ENCODE measurements around the gene PRSS33.

PRSS33 gene

DNA sequence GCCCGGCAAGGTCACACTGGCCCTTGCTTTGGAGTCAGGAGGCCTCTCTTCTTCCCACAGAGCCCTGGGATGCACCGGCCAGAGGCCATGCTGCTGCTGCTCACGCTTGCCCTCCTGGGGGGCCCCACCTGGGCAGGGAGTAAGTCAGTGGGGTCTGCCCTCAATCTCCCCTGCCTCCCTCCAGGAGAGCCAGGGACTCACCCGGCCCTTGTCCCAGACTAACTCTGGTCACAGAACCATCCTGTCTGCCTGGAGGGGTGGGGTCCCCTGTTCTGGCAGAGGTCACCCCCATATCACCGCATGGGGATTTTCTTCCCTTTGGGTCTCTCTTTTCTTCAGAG, 43.0 kb upstream of the PRSS33 start:
- TF ChIP-seq, protein P1, sequence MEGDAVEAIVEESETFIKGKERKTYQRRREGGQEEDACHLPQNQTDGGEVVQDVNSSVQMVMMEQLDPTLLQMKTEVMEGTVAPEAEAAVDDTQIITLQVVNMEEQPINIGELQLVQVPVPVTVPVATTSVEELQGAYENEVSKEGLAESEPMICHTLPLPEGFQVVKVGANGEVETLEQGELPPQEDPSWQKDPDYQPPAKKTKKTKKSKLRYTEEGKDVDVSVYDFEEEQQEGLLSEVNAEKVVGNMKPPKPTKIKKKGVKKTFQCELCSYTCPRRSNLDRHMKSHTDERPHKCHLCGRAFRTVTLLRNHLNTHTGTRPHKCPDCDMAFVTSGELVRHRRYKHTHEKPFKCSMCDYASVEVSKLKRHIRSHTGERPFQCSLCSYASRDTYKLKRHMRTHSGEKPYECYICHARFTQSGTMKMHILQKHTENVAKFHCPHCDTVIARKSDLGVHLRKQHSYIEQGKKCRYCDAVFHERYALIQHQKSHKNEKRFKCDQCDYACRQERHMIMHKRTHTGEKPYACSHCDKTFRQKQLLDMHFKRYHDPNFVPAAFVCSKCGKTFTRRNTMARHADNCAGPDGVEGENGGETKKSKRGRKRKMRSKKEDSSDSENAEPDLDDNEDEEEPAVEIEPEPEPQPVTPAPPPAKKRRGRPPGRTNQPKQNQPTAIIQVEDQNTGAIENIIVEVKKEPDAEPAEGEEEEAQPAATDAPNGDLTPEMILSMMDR (IDR thresholded peaks at IDR 0.05; ENCODE audit: low read length, missing control alignments) = no peak
- H3K4me3 ChIP-seq (replicated peaks; ENCODE audit: low read depth, low read length) = no peak overlapping the region
- no peak for DNase-seq (ENCODE audit: low read depth)

DNA sequence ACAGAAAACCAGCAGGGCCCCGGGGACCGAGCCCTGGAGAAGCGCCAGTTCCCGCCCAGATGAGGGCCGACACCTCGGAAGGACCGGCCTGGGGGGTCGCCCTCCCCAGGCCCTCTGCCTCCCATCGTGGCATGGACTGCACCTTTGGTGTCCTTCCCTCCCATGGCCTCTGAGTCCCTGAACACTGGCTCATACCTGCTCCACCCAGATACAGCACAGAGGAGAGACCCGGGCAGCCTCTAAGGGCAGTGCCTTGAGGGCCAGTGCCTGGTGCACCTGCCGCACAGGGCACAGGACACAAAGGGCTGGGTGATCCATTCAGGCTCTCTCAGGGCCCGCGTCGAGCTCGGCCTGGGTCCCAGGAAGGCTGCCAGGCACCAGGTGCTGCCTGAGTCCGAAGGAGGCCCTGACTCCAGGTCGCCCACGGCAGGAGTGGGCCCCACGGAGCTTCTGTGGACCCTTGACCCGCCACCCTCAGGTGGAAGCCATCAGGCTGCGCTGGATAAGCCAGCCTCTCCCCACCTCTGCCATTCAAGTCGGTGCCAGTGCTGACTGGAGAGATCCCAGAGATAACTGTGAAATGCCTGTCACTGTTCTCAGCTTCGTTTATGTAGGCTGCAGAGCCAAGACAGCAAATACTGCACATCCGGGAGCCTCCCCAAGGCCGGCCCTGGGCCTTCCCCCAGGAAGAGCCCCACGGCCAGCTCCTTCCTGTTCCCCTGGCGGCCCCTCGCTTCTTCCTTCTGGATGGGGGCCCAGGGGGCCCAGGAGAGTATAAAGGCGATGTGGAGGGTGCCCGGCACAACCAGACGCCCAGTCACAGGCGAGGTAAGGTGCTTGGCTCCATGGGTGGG, 42.4 kb upstream of the PRSS33 start, which contains the start of gene ZG16B:
ZG16B (plus strand) TSS at position 803 of the 854 bp plus-strand sequence. CDS start 139 bp downstream, outside the sequence.
- peak; percentile 18 for DNase-seq (ENCODE audit: low read depth)
- TF ChIP-seq, protein P1 (IDR thresholded peaks at IDR 0.05; ENCODE audit: low read length, missing control alignments) = no peak
- no peak within 1 kb of the TSS for H3K4me3 ChIP-seq (replicated peaks; ENCODE audit: low read depth, low read length)

DNA sequence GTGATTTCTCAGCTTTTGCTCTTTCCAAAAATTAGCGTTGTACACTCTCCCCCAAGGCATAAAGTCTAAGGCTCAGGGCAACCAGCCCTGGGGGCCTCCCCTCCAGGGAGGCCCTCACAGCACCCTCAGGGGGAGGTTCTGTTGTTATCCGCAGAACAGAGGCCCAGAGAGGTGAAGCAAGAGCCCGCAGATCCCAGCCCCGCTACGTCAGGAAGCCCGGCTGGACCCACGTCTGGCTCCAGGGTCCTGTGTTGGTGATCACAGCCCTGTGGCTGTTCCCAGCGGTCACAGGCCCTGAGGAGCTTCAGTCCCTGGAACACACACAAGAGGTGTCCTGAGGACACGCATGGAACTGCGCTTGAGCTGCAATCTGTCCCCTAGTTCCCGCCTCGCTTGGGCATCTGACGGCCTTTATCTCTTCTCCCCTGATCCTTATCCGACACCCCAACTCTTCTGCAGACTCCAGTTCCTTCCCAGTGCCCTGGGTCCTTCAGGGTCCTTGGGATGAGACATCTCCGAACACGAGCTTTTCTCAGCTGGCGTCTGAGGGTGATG, 41.6 kb upstream of the PRSS33 start:
- TF ChIP-seq, protein P1 (IDR thresholded peaks at IDR 0.05; ENCODE audit: low read length, missing control alignments) = no peak
- no peak overlapping the region for H3K4me3 ChIP-seq (replicated peaks; ENCODE audit: low read depth, low read length)
- no peak for DNase-seq (ENCODE audit: low read depth)

DNA sequence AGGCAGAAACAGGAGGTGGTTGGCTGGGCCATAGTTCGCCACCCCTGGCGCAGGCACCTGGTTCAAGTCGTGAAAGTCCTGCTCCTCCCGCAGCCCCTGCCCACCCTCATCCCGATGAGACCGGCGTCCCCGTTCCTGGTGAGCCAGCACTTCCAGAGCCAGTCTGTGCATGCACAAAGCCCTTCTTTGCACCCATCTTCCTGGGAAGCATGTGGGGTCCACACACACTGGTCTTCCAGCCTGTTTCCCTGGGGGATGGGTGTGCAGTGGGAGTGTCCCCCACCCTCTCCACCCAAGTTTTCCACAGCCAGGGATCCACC, 41.1 kb upstream of the PRSS33 start:
- no peak for DNase-seq (ENCODE audit: low read depth)
- TF ChIP-seq, protein P1 (IDR thresholded peaks at IDR 0.05; ENCODE audit: low read length, missing control alignments) = no peak

DNA sequence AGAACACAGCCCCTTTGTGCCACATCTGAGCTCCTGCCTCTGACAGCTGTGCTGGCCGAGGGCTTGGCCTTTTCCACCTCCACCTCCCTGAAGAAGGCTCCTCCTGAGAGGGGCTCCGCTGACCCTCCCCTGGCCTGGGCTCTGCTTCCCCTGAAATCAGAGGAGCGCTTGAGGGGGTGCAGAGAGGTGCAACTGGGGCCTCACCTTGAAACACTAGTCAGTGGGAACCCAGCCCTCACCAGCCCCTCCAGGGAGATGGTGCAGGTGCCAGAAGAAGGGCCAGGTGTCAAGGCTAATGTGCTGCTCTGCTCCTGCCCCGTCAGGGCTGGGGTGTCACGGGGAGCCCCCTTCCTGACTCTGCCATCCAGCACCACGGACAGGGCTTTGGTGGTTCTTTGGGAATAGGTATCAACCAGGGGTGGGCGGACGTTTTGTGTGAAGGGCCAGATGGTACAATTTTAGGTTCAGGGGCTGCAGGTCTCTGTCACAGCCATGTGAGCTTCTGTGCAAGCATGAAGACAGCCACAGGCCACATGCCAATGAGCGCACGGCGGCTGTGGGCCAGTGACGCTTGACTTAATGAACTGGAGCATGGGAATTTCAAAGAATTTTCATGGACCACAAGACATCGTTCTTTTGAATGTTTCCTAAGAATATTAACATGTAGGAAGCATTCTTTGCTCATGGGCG, 40.6 kb upstream of the PRSS33 start:
- no peak for DNase-seq (ENCODE audit: low read depth)
- TF ChIP-seq, protein P1 (IDR thresholded peaks at IDR 0.05; ENCODE audit: low read length, missing control alignments) = no peak
- H3K4me3 ChIP-seq (replicated peaks; ENCODE audit: low read depth, low read length) = no peak overlapping the region

More for the DNA sequence above, 41.1 kb upstream of the PRSS33 start:
- H3K4me3 ChIP-seq (replicated peaks; ENCODE audit: low read depth, low read length) = no peak overlapping the region

DNA sequence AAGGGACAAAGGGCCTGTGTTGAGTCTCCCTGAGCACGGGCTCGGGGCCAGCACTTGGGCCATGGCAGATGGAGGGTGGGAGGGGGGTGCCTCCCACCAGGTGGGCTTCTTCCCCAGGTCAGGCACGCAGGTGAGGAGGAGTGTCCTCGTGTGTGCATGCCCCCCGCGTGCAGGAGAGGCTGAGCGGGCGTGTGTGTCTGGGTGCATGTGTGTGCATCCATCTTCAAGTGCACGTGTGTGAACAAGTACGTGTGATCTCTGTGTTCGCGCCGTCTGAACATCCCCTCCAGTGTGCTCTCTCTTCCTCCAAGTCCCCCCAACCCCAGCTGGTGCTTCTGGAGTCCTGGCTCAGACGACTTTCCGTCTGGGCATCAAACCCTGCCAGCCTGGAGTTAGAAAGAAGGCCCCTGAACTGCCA, 40.0 kb upstream of the PRSS33 start:
- TF ChIP-seq, protein P1 (IDR thresholded peaks at IDR 0.05; ENCODE audit: low read length, missing control alignments) = no peak
- DNase-seq (ENCODE audit: low read depth) = no peak
- no peak overlapping the region for H3K4me3 ChIP-seq (replicated peaks; ENCODE audit: low read depth, low read length)

Data from fibroblast of pulmonary artery (primary cell).